T-helper 1 cell (primary cell): ENCODE measurements around the gene TRMT1.

Experiments
- DNase-seq, 5 donors: peaks; one replicate each; pipeline ENCODE4 v3.0.0-alpha.2; 2012 to 2020

TRMT1 gene

GRCh38 chr19:13122980-13123957 is 6.7 kb upstream of the TRMT1 start:
- no peak for DNase-seq

GRCh38 chr19:13122275-13122878 is 5.8 kb upstream of the TRMT1 start:
- DNase-seq: no peak

- no peak for DNase-seq
Observed at GRCh38 chr19:13121551-13122274, 5.2 kb upstream of the TRMT1 start.

DNA sequence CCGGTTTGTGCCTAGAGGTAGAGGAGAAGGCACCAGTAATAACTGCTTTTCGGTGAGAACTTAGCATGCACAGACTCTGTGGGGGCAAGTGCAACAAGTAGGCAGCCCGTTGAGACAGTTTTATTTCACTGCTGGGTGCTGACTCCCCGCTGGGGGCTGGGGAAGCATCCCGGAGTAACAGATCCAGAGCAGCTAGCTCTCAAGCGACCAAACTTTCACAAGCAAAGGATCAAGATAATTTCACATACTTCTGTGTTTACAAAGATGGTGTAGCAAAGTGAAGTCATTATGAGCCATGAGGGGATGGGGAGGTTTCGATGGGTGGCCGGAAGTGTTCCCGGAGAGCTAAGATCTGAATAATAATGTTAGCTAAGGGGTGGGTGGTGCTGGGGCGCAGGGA is 4.3 kb upstream of the TRMT1 start:
- no peak for DNase-seq

DNA sequence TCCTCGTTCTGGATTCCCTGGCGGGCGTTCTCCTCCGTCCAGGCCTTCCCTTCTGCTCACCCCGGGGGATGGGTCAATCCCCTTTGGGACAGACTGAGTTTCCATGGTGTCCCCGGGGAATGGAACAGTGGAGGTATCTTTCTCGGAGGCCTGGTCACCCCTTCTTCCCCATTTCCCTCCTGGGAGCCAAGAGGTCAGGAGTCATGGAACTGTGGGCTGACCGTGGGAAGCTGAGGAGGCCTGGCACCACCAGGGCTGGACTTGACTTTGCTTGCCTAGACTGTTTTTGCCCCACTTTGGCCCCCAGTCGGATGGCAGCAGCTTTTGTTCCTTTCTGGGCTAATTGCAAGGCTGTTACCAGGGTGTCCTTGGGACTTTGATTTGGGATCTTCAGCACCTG is 3.5 kb upstream of the TRMT1 start:
- no peak for DNase-seq

- DNase-seq: no peak
Observed at GRCh38 chr19:13119627-13120026, 3.1 kb upstream of the TRMT1 start.

GRCh38 chr19:13118424-13119193 is 2.1 kb upstream of the TRMT1 start:
- peak in 1 of 5 donors; percentile 30 for DNase-seq

- peak; percentile 73 to 89 (median 82) for DNase-seq
Observed at GRCh38 chr19:13117772-13118423, 1.4 kb upstream of the TRMT1 start, which contains the start of gene NACC1. TSS of gene NACC1 (plus strand) at chr19:13118264. CDS start at chr19:13135208, 16,944 bp downstream.

- DNase-seq: peak in 1 of 5 donors; percentile 41
Observed at GRCh38 chr19:13117176-13117771, 734 bp upstream of the TRMT1 start.

- DNase-seq: no peak
Observed at GRCh38 chr19:13115936-13116281, 631 bp downstream of the TRMT1 start.

GRCh38 chr19:13112555-13112954 is 4.0 kb downstream of the TRMT1 start:
- DNase-seq: no peak

DNA sequence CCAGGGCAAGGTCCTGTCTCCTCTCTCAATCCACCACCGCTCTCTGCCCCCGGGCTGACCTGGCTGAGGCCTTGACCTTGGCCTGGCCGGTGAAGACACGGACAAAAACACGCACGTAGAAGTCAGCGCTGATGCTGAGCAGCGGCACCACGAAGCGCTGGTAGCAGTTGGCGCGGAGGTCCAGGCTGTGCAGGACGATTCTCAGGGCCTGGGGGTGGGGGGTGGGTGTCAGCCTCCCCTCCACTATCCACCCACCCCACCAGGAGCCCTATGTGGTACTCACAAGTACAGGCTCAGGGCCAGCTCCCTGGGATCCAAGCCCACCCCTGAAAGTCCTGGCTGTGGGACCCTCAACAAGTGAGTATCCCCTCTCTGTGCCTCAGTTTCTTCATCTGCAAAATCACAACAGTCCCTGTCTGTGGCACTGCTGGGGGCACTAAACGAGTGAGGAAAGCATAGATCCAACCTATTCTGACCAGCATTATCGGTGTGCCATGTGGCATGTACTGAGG is 6.4 kb downstream of the TRMT1 start:
- no peak for DNase-seq

GRCh38 chr19:13109361-13110098 is 7.0 kb downstream of the TRMT1 start:
- DNase-seq: no peak

DNA sequence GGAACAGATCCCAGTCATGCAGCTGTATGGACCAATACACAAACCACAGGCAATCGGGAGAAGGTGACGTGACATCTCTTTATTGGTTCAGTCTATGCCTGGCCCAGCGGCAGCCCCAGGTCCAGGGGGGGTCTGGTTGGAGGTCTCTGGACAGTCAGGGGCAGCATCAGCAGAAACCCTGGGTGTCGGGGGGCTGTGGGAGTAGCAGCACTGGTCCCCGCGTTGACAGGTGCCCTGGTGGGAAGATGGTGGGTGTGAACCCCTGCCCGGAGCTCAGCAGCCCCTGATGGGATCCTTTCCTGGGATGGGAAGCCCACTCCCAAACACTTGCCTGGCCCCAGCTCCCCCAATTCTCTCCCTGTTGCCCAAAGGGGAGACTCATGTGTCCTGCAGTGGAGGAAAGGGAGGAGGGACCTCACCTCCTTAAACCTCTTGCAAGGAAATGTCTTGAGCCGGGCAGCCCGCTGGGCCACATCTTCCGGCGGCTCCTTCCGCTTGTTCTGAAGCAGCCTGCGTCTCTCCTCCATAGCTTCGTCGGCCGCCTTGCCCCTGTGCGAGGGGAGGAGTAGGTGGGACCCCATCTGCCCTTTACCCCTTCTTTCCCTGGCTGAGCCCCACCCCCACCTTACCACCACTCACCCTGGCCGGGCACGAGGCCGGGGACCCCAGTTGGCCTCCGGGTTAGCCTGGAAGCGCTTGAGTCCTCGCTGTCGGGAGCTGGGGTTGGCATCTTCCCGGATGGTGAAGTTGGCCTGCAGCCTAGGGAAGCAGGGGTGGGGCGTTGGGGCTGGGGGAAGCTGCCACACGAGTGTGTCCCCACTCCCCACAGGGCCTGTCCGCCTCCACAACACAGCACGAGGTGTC is 11.5 kb downstream of the TRMT1 start:
- DNase-seq: peak in 1 of 5 donors; percentile 62

GRCh38 chr19:13104360-13104847 is 12.1 kb downstream of the TRMT1 start:
- DNase-seq: peak; percentile 34 to 70 (median 56)

DNA sequence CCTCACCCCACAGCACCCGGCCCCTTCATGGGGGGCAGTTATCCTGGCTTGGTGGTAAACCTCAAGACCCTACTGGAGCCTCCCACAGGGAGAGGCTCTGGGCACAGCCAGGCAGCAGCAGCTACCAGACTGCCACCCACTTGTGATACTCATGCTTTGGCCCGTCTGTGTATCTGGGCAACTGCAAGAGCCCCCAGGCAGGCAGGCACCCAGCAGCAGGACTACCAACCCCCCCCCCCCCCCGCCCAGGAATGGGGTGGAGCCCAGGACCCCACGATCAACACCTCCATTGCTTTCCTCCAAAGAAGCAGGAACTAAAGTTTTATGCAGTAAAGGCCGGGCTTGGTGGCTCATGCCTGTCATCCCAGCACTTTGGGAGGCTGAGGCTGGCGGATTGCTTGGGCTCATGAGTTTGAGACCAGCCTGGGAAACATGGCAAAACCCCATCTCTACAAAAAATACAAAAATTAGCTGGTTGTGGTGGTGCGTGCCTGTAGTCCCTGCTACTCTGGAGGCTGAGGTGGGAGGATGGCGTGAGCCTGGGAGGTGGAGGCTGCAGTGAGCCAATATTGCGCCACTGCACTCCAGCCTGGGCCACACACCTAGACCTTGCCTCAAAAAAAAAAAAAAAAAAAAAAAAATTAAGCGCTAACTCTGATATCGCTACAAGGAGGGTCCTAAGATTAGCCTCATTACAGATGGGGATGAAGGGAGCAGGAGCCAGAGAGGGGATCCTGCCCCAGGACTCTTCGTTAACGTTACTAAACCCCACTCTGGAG is 12.8 kb downstream of the TRMT1 start:
- DNase-seq: no peak

DNA sequence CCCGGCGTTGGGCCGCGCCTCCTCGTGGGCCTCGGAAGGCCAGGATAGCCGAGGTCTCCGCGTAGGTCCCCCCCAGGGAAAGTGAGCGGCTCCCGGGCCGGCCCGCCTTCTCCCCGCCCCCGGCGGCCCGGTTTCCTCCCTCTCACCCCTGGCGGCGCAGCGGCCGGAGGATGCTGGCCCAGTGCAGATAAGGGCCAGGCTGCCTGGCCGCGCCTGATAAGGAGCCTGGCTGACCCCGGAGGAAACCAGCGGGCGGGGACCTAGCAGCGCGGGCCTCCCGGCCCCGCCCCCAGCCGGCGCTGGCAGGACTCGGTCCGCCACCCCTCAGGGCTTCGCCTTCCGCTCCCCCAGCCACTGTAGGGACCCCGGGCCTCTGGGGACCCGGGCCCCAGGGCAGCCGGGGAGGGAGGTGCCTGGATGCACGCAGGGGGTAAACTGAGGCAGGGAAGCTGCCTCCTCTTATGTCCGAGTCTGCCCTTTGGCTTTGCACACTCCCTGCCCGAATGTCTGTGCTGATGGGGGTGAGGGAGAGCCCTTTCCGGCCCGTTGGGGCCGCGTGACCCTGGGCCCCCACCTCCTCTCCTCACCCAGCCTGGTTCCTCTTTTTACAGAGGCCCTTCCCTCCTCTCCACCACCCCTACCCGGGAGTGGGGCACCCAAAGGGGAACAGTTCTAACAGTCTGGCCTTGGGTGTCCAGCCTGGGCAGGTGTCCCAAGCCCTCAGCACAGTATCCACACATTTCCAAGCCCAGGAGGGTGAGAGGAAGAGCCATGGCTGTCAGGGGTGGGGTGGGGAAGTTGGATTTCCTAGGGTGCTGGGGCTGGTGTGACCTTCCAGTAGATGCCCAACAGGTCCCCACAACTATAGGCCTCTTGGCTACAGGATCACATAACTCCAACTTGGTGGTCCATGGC is 13.6 kb downstream of the TRMT1 start, which contains the start of gene LYL1:
Gene LYL1 (minus strand): TSS at position 193 of the 915 bp plus-strand sequence. CDS start 1,687 bp downstream, outside the sequence.
- DNase-seq: peak in 2 of 5 donors; percentile 34 to 51

GRCh38 chr19:13102416-13102665 is 14.2 kb downstream of the TRMT1 start:
- no peak for DNase-seq
